HG02763 (cell line): Measurements from ENCODE around the gene NAA15.
"Not testable (repeated sequence)": the region's sequence is repeated elsewhere in the genome, so short reads cannot be mapped to it uniquely, and the experiment has no call there.

ENCODE experiments used
- ATAC-seq: cut with Tn5 transposase; IDR thresholded peaks from one replicate; pipeline ENCODE4 v1.9.1; 2021; ENCODE audit warnings: mild to moderate bottlenecking, moderate library complexity; ENCODE audit not compliant: unreplicated experiment

NAA15 gene

DNA sequence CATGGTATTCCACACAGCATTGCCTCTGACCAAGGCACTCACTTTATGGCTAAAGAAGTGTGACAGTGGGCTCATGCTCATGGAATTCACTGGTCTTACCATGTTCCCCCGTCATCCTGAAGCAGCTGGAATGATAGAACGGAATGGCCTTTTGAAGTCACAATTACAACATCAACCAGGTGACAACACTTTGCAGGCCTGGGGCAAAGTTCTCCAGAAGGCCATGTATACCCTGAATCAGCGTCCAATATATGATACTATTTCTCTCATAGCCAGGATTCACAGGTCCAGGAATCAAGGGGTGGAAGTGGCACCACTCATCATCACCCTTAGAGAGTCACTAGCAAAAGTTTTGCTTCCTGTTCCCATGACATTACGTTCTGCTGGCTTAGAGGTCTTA lies 145.8 kb downstream of the NAA15 start:
- ATAC-seq = not testable (repeated sequence)

DNA sequence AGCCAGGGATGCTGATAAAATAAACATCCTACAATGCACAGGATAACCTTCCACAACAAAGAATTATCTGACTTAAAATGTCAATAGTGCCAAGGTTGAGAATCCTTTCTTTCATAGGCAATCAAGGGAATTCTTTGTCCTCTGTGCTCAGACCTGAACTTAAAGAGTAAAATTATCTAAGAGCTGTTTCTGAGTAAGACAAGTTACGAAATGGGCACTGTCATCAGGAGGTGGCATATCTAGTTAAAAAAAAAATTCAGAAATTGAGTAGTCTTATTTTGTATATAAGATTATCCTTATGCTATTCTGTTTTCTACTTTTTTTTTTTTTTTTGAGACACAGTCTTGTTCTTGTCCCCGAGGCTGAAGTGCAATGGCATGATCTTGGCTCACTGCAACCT lies 149.3 kb downstream of the NAA15 start:
- no peak for ATAC-seq

DNA sequence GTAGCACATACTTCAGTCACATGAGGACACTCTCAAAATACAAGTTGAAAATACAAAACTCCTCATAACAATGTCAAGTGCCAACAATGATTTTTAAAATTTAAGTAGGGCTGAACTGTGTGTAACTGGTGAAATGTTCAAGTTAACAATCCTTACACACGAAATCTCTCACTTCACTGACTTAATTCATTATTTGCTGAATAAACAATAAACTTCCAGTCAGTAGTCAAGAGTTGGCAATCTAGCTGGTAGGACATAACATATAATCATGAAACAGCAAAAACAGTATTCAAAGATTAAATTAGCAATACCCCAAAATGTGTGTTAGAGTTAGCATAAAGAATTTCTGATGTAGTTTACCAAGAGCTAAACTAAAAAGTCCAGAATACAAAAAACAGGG lies 150.7 kb downstream of the NAA15 start:
- no peak for ATAC-seq

DNA sequence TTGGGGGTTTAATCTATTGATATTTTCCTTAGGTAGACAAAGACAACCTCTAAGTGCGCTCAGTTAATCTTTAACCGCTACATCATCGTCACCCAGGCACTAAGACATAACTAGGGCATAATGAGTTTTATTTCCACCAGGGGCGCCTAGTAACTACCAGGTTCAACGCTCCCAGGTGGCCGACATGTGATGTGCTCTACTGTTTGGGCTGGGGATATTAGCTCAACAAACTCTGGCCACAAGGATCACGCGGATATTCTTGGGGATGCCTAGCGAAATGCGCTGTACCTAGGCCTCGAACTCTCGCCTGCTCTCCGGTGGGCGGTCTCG lies 151.7 kb downstream of the NAA15 start:
- ATAC-seq = peak; percentile 42

DNA sequence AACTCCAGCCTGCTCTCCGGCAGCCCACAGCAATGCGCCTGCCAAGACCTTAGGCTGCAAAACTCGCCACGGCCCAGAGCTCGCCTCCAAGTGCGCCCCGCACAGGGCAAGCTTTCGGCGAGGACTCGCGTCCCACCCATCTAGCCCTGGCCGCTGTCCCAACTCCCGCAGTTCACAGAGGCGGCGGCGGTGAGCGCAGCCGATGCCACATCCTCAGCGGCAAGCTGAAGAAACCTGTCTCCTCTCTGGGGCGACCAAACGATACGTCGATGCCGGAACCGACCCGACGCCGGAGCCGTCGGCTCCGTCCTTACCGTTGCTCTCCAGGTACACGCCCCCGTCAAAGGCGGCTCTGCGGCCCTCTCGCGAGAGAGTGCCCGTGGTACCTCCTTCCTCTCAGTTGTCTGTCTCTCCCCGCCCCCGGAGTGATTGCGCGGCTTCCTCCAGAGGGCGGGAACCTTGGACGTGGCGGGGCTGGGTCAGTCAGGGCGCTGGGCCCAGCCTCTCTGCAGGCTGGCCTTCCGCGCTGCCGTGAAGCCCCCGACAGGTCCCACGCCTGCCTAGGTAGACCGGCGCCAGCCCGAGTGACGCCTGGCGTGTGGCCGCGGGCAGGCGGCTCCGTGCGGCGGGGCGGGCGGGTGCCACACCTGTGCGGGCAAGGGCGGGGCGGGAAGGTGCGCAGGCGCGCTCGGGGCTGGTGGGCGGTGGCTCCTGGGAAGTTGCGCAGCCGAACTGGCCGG lies 152.2 kb downstream of the NAA15 start:
- peak; percentile 87 for ATAC-seq

DNA sequence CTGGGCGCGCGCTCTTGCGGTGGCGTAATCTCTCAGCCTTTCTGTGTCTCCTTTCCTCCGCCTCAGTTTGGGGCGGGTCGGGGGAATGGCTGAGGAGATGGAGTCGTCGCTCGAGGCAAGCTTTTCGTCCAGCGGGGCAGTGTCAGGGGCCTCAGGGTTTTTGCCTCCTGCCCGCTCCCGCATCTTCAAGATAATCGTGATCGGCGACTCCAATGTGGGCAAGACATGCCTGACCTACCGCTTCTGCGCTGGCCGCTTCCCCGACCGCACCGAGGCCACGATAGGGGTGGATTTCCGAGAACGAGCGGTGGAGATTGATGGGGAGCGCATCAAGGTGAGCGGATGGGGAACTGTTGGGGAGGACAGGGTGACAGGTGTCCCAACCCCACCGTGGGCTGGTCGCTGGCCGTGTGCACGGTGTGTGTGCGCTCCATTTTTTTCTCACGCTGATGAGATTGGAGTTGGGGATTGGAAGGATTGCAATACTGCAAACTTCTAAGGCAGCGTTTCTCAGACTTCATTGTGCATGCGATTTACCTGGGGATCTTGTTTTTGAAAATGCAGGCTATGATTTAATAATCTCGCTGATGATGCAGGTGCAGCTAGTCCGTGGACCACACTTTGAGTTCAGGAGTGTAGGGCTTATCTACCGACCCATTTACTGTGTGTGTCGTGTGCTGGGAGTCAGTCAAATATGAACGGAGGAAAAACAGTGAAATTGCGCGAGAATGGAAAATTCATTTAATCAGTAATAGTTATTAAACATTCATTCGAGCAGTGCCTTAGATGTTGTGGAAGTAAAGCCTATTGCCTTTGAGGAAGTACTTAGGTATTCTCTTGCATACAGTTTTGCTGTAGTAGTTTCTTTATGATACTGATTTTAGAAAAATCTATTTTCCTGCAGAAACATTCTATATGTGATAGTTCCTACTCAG lies 153.1 kb downstream of the NAA15 start, which contains the start of gene RAB33B:
Gene RAB33B (plus strand): TSS at position 11 of the 935 bp plus-strand sequence. CDS start 75 bp downstream, at position 86.
- ATAC-seq = peak; percentile 3

DNA sequence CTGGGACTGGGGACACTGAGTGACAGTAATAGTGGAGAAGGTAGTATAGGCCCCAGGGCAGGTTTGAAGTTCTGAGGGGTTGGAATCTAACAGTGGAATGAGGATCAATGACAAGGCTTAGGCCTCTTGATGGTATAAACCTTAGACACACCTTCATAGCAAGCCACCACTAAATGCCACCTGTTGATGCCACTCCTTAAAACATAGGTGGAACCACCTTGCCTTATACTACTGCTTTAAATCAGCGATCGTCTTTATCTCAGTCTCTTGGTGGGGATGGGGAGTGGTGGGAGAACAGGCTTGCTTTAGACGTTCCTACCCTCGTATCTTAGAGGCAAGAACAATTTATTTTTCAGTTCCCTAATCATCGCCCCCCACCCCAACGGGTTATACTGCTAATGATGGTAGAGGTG lies 153.8 kb downstream of the NAA15 start:
- no peak for ATAC-seq

DNA sequence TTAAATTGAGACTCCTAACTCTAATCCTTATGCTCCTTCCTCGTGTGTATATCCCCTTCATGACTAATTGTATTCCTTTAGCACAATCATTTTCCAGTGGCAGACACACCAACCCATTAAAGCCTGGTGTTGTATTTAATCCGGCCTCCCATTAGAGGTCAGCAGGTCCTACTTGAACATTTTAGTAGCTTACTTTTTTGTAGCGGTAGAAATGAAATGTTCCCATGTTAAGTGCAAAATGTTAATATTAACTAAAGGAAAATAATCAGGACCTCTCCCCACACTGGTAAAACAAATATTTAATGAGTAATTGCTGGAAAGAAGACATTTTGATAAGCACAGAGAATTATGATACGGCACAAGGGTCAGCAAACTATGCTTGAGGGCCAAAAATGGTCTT lies 156.0 kb downstream of the NAA15 start:
- no peak for ATAC-seq

DNA sequence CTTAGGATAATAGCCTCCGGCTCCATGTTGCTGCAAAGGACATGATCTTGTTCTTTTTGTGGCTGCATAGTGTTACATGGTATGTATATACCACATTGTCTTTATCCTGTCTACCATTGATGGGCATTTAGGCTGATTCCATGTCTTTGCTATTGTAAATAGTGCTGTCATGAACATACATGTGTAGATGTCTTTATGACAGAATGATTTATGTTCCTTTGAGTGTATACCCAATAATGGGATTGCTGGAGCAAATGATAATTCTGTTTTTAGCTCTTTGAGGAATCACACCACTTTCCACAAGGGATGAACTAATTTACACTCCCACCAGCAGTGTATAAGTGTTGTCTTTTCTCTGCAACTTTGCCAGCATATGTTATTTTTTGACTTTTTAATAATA lies 157.2 kb downstream of the NAA15 start:
- no peak for ATAC-seq

DNA sequence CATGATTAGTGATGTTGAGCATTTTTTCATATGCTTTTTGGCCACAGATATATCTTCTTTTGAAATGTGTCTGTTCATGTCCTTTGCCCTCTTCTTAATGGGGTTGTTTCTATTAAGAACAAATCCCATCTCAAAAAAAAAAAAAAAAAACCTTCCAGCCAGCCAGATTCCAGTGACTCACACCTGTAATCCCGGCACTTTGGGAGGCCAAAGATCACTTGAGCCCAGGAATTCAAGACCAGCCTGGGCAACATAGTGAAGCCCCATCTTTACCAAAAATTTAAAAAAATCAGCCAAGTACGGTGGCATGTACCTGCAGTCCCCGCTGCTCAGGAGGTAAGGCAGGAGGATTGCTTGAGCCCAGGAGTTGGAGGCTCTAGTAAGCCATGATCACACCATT lies 157.7 kb downstream of the NAA15 start:
- no peak for ATAC-seq

DNA sequence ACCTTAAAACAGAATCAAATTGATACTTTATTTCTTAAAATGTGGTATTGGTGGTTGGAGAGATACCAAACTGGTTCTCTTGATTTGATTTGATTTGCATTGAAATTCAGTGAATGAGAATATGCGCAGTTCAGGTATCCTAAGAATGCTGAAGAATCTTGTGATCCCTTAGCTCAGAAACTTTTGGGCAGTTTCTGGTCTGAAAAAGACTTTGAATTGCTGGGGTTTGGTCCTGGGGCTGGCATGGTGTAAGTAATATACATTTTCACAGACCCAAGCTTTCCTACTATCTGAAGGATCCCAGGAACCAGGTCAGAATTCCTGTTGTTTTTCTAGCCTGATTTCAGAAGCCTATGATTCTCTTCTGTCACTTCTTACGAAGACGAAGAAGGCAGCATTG lies 159.3 kb downstream of the NAA15 start:
- no peak for ATAC-seq

DNA sequence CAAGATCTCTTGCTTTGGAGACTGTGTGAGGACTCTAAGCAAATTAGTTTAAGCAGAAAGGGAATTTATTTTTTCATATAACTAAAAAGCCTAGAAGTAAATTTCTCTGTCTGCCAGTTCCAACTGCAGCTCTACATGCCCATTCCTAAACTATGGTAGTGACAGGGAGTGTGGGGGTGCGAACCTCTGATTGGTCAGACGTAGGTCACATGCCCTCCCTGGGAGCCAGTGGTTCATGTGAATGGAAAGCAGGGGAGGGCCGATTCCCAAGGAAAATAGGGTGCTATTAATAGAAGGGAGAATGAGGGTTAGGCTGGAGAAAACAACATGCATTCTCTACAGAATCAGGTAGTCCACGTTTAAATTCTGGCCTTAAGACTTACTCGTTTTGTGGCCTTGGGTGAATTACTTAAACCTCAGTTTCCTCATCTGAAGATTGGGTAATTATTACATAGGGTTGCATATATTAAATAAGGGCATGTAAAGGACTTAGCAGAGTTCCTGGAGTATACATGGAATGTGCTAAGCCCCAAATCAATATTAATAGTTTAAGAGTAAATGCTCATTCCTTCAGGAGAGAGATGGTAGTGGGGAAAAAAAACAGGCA lies 159.8 kb downstream of the NAA15 start:
- ATAC-seq = no peak

DNA sequence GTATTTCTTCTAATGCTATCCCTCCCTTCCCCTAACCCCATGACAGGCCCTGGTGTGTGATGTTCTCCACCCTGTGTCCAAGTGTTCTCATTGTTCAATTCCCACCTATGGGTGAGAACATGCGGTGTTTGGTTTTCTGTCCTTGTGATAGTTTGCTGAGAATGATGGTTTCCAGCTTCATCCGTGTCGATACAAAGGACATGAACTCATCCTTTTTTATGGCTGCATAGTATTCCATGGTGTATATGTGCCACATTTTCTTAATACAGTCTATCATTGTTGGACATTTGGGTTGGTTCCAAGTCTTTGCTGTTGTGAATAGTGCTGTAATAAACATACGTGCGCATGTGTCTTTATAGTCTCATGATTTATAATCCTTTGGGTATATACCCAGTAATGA lies 163.2 kb downstream of the NAA15 start:
- ATAC-seq = not testable (repeated sequence)

DNA sequence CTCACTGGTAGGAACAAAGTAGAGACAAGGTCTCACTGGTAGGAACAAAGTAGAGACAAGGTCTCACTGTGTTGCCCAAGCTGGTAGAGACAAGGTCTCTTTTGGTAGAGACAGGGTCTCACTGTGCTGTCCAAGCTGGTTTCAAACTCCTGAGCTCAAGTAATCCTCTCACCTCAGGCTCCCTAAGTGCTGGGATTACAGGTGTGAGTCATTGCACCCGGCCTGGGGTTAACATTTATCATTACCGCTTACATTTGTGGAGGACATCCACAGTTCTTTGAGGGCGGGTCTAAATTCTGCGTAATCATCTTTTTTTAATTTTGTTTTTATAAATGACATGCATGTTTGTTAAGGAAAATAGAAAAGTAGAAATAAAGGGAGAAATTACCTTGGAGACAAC lies 164.6 kb downstream of the NAA15 start:
- ATAC-seq = no peak

DNA sequence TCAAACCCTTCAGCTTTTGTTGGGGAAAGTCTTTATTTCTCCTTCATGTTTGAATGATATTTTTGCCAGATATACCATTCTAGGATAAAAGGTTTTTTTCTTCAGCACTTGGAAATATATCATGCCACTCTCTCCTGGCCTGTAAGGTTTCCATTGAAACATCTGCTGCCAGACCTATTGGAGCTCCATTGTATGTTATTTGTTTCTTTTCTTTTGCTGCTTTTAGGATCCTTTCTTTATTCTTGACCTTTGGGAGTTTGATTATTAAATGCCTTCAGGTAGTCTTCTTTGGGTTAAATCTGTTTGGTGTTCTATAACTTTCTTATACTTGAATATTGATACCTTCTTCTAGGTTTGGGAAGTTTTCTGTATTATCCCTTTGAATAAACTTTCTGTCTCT lies 167.5 kb downstream of the NAA15 start:
- ATAC-seq = not testable (repeated sequence)

DNA sequence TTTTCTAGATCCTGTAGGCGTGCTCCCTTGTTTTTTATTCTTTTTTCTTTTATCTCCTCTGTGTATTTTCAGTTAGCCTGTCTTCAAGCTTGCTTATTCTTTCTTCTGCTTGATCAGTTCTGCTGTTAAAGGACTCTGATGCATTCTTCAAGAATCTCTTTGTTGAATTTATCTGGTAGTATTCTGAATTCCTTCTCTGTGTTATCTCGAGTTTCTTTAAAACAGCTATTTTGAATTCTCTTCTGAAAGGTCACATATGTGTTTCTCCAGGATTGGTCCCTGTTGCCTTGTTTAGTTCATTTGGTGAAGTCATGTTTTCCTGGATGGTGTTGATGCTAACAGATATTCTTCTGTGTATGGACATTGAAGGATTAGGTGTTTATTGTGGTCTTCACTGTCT lies 167.9 kb downstream of the NAA15 start:
- no peak for ATAC-seq
